ENCODE data around the gene CERS2.

DNA sequence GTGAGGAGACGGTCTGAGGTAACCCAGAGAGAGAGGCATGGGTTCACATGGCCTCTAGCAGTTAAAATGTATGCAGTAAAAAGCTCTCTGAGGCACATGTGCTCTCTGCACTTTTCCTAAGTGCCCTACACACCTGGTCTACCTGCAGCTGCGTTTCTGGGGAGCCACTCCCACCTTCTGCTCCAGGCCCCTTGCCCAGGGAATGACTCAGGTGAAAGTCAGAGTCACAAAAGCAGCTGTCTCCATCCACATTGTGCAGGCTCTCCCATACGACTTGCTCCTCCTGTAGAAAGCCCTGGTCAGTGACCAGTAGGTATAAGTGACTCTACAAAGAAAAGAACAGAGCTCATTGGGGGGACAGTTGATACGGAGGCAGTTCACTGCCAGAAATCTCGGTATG is 23.3 kb upstream of the CERS2 start:
- TF ChIP-seq, protein P1, sequence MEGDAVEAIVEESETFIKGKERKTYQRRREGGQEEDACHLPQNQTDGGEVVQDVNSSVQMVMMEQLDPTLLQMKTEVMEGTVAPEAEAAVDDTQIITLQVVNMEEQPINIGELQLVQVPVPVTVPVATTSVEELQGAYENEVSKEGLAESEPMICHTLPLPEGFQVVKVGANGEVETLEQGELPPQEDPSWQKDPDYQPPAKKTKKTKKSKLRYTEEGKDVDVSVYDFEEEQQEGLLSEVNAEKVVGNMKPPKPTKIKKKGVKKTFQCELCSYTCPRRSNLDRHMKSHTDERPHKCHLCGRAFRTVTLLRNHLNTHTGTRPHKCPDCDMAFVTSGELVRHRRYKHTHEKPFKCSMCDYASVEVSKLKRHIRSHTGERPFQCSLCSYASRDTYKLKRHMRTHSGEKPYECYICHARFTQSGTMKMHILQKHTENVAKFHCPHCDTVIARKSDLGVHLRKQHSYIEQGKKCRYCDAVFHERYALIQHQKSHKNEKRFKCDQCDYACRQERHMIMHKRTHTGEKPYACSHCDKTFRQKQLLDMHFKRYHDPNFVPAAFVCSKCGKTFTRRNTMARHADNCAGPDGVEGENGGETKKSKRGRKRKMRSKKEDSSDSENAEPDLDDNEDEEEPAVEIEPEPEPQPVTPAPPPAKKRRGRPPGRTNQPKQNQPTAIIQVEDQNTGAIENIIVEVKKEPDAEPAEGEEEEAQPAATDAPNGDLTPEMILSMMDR (IDR thresholded peaks at IDR 0.05), result no peak
- no peak for TF ChIP-seq POLR2A (IDR thresholded peaks at IDR 0.05)

All from heart left ventricle (tissue), 13 donors.